Right cardiac atrium (tissue), 5 donors: Measurements from ENCODE around the gene PRDM16. TPM values are rescaled to one million over a fixed set of nuclear protein-coding genes. Genes with fewer than 3 reads are reported as not detected.

Experiments used
- ATAC-seq, 2 donors: fragments of 200-7000 bp; cut with Tn5 transposase; one replicate each; pipeline versions ENCODE4 v1.8.0 to v1.9.1; 2020; ENCODE audit warnings: moderate library complexity in 2 of 2, mild to moderate bottlenecking in 1 of 2
- DNase-seq, 3 donors: peaks; one replicate each; pipeline ENCODE4 v3.0.0-alpha.2; 2020
- H3K27ac ChIP-seq: one replicate; pipeline ENCODE4 v1.5.1; 2013; ENCODE audit warnings: mild to moderate bottlenecking, low read length, control low read depth, moderate library complexity
- H3K27me3 ChIP-seq: one replicate; pipeline ENCODE4 v1.6.1; 2013; ENCODE audit not compliant: control insufficient read depth, insufficient read depth
- H3K4me1 ChIP-seq: one replicate; pipeline ENCODE4 v1.6.1; 2013; ENCODE audit warnings: low read length; ENCODE audit not compliant: control insufficient read depth, insufficient read depth
- H3K4me3 ChIP-seq: one replicate; pipeline ENCODE4 v1.5.1; 2013; ENCODE audit warnings: low read length, control low read depth
- H3K9me3 ChIP-seq: one replicate; pipeline ENCODE4 v1.6.1; 2013; ENCODE audit warnings: low read length; ENCODE audit not compliant: control insufficient read depth
- WGBS: extraction: QIAGEN DNeasy Blood & Tissue Kit; methylation state at CpG from one replicate; pipeline ENCODE4 v1.1.7; 2013; 5-methylcytosine and 5-hydroxymethylcytosine counted together
- intact Hi-C, 4 donors: fragments of 100-400 bp; cut with DNase I; formaldehyde crosslinking; loops; one replicate each; pipeline versions ENCODE4 v1.11.0 to v1.14.0; 2022 to 2023
- polyA plus RNA-seq: library from polyadenylated mRNA; stranded (reverse); fragments of 200-250 nt; gene quantifications from one replicate; pipeline ENCODE4 v1.2.3, GENCODE V29; 2013
- total RNA-seq, 4 donors: library from RNA; stranded (reverse); fragmentation: NEBNext Ultra II Directional; extraction: Animal tissue kit (Norgen Biotek cat#: 25700); gene quantifications; one replicate each; pipeline ENCODE4 v1.2.1, GENCODE V29; 2021
- donor health status: healthy with polysubstance abuse.
- donor health status: DM: no; HTN: yes; CAD: no.
- donor health status: DM: no; HTN: no; CAD: no.
- donor health status: DM: no; HTN: yes; CAD: no; lungs with severe emphysema.
- donor health status: DM: yes; HTN: yes; CAD: no.

Gene PRDM16
- total and polyA plus RNA-seq, 5 donors, result 1.1 to 2.9 (median 1.9) TPM

GRCh38 chr1:3405974-3406867, 337.2 kb downstream of the PRDM16 start:
- 89% methylated on average over 17 of the region's 17 CpGs for WGBS
- intact Hi-C loops, result loop anchor here in 1 of 4 donors (5.0 to 10.0 kb wide), 2 partner anchors 394 to 521 kb away; no protein-coding TSS in a partner anchor
- no peak overlapping the region for H3K4me3 ChIP-seq
- H3K9me3 ChIP-seq, result no peaks in the 10 kb centered on the region
- ATAC-seq, result no peak
- H3K27me3 ChIP-seq, result no peaks in the 10 kb centered on the region
- no peak overlapping the region for H3K27ac ChIP-seq
- H3K4me1 ChIP-seq, result no peaks in the 10 kb centered on the region
- DNase-seq, result peak in 1 of 3 donors; percentile 16

GRCh38 chr1:3407021-3407420, 338.0 kb downstream of the PRDM16 start:
- Histone ChIP-seq H3K4me1 (no peaks in the 10 kb centered on the region), H3K4me3 (no peak overlapping the region), H3K27me3 (no peaks in the 10 kb centered on the region), H3K9me3 (no peaks in the 10 kb centered on the region), H3K27ac (no peak overlapping the region)
- no peak for DNase-seq
- intact Hi-C loops, result loop anchor here in 1 of 4 donors (5.0 to 10.0 kb wide), 2 partner anchors 395 to 522 kb away; no protein-coding TSS in a partner anchor
- no peak for ATAC-seq
- 92% methylated on average over 12 of the region's 12 CpGs for WGBS

- H3K9me3 ChIP-seq, result no peaks in the 10 kb centered on the region
- intact Hi-C loops, result loop anchor here in 1 of 4 donors (5.0 to 10.0 kb wide), 2 partner anchors 397 to 524 kb away; no protein-coding TSS in a partner anchor
- H3K27me3 ChIP-seq, result no peaks in the 10 kb centered on the region
- no peaks in the 10 kb centered on the region for H3K4me1 ChIP-seq
- no peak for ATAC-seq
- WGBS, result 95% methylated on average over 36 of the region's 36 CpGs
- no peak overlapping the region for H3K4me3 ChIP-seq
- DNase-seq, result peak in 2 of 3 donors; percentile 34 to 43
- H3K27ac ChIP-seq, result no peak overlapping the region
These were observed 339.8 kb downstream of the PRDM16 start for GRCh38 chr1:3408751-3409266.

- H3K4me1 ChIP-seq, result no peaks in the 10 kb centered on the region
- no peak overlapping the region for H3K27ac ChIP-seq
- no peaks in the 10 kb centered on the region for H3K9me3 ChIP-seq
- H3K4me3 ChIP-seq, result no peak overlapping the region
- H3K27me3 ChIP-seq, result no peaks in the 10 kb centered on the region
- ATAC-seq (no peak), DNase-seq (no peak)
- WGBS, result 73% methylated on average over 19 of the region's 19 CpGs
- intact Hi-C loops, result loop anchor here in 3 of 4 donors (2.0 to 10.0 kb wide), 6 partner anchors 345 to 585 kb away; partner anchors contain the start of gene PRDM16 (in 1 of the 3)
These were observed 340.6 kb downstream of the PRDM16 start for GRCh38 chr1:3409366-3410141.

GRCh38 chr1:3410142-3410925, 341.3 kb downstream of the PRDM16 start:
- DNase-seq (peak; percentile 67 to 91 (median 87)), ATAC-seq (peak; percentile 74 to 83)
- no peaks in the 10 kb centered on the region for H3K4me1 ChIP-seq
- H3K27me3 ChIP-seq, result no peaks in the 10 kb centered on the region
- H3K4me3 ChIP-seq, result no peak overlapping the region
- H3K27ac ChIP-seq, result no peak overlapping the region
- 52% methylated on average over 21 of the region's 21 CpGs for WGBS
- intact Hi-C loops, result loop anchor here in 2 of 4 donors (2.0 to 10.0 kb wide), 4 partner anchors 346 to 586 kb away; partner anchors contain the start of gene PRDM16 (in 1 of the 2)
- no peaks in the 10 kb centered on the region for H3K9me3 ChIP-seq

GRCh38 chr1:3411806-3412205, 342.8 kb downstream of the PRDM16 start:
- intact Hi-C loops, result loop anchor here in 2 of 4 donors (2.0 to 10.0 kb wide), 4 partner anchors 347 to 587 kb away; partner anchors contain the start of gene PRDM16 (in 1 of the 2)
- Histone ChIP-seq H3K4me3 (no peak overlapping the region), H3K9me3 (no peaks in the 10 kb centered on the region), H3K4me1 (no peaks in the 10 kb centered on the region), H3K27me3 (no peaks in the 10 kb centered on the region), H3K27ac (no peak overlapping the region)
- DNase-seq, result peak in 2 of 3 donors; percentile 8 to 48
- 84% methylated on average over 30 of the region's 30 CpGs for WGBS
- no peak for ATAC-seq

GRCh38 chr1:3412376-3412775, 343.4 kb downstream of the PRDM16 start:
- no peak for ATAC-seq
- DNase-seq, result peak in 2 of 3 donors; percentile 9 to 32
- no peaks in the 10 kb centered on the region for H3K27me3 ChIP-seq
- no peaks in the 10 kb centered on the region for H3K4me1 ChIP-seq
- 92% methylated on average over 33 of the region's 33 CpGs for WGBS
- intact Hi-C loops, result loop anchor here in 2 of 4 donors (10.0 kb wide), 3 partner anchors 348 to 588 kb away; partner anchors contain the start of gene PRDM16 (in 1 of the 2)
- no peak overlapping the region for H3K4me3 ChIP-seq
- no peak overlapping the region for H3K27ac ChIP-seq
- H3K9me3 ChIP-seq, result no peaks in the 10 kb centered on the region

GRCh38 chr1:3413975-3414710, 345.1 kb downstream of the PRDM16 start:
- no peak overlapping the region for H3K27ac ChIP-seq

GRCh38 chr1:3415260-3416090, 346.5 kb downstream of the PRDM16 start:
- Histone ChIP-seq H3K4me3 (no peak overlapping the region), H3K27ac (peak overlapping the region; percentile 57), H3K9me3 (no peaks in the 10 kb centered on the region), H3K27me3 (no peaks in the 10 kb centered on the region), H3K4me1 (no peaks in the 10 kb centered on the region)
- intact Hi-C loops, result loop anchor here in 2 of 4 donors (10.0 kb wide), 3 partner anchors 351 to 591 kb away; partner anchors contain the start of gene PRDM16 (in 1 of the 2)
- ATAC-seq (peak in 1 of 2 donors; percentile 76), DNase-seq (peak; percentile 50 to 74 (median 67))
- WGBS, result 53% methylated on average over 39 of the region's 39 CpGs

More at GRCh38 chr1:3413975-3414710, 345.1 kb downstream of the PRDM16 start:
- no peaks in the 10 kb centered on the region for H3K27me3 ChIP-seq
- no peaks in the 10 kb centered on the region for H3K9me3 ChIP-seq
- ATAC-seq (no peak), DNase-seq (peak; percentile 10 to 41 (median 38))
- no peaks in the 10 kb centered on the region for H3K4me1 ChIP-seq
- intact Hi-C loops, result loop anchor here in 2 of 4 donors (10.0 kb wide), 3 partner anchors 349 to 589 kb away; partner anchors contain the start of gene PRDM16 (in 1 of the 2)
- 93% methylated on average over 34 of the region's 34 CpGs for WGBS
- H3K4me3 ChIP-seq, result no peak overlapping the region
